ENCODE measurements around the gene ANKRD29. TPM values are rescaled to one million over a fixed set of nuclear protein-coding genes. Genes with fewer than 3 reads are reported as not detected.

Gene ANKRD29
- total and polyA plus RNA-seq, 9 of the 15 experiments (the other 6 are each of a cell fraction or from before 2014, with no cell fraction given): 0.36 TPM; not detected in 8

- H3K4me2 ChIP-seq (ENCODE audit: insufficient read depth, low read length): no peak overlapping the region
Observed at GRCh38 chr18:23573626-23574431, 88.9 kb downstream of the ANKRD29 start.

More at GRCh38 chr18:23573626-23574431, 88.9 kb downstream of the ANKRD29 start:
- Histone ChIP-seq H2AFZ (ENCODE audit: low read depth, low read length) (no peak overlapping the region), H3K36me3 (ENCODE audit: control insufficient read depth, insufficient read depth, low read length) (peaks cover 62% of the 10 kb centered on the region), H3K79me2 (ENCODE audit: control insufficient read depth, insufficient read depth, low read length) (no peaks in the 10 kb centered on the region; the same call in 2 of the 3 replicates), H3K27ac (ENCODE audit: extremely low read depth, low read depth, low read length) (no peak overlapping the region), H3K9ac (ENCODE audit: insufficient read depth in 1 of 2, low read depth in 2 of 2, low read length in 2 of 2) (no peak overlapping the region), H3K4me3 (no peak overlapping the region), H3K27me3 (ENCODE audit: control insufficient read depth in 2 of 2, insufficient read depth in 2 of 2, low read length in 2 of 2) (no peaks in the 10 kb centered on the region), H4K20me1 (replicated peaks; ENCODE audit: control insufficient read depth, insufficient read depth, low read length) (no peaks in the 10 kb centered on the region; the same call in 1 of the 2 replicates), H3K9me1 (ENCODE audit: control insufficient read depth, insufficient read depth, low read length) (no peaks in the 10 kb centered on the region), H3K4me1 (replicated peaks in 1 of 2; ENCODE audit: control insufficient read depth in 2 of 2, insufficient read depth in 2 of 2, low read length in 2 of 2) (peaks cover 0 to 9% of the 10 kb centered on the region in 2 experiments; a peak in 3 of 5 replicates), H3K9me3 (replicated peaks; ENCODE audit: control insufficient read depth, insufficient read depth, low read depth, low read length) (no peaks in the 10 kb centered on the region)
- POLR2A ChIA-PET: interaction anchor here (1.2 to 2.1 kb wide), 2 partner anchors 8 to 9 kb away, joined by 3 to 8 read pairs; no protein-coding TSS in a partner anchor
- peak; percentile 69 for ATAC-seq
- intact Hi-C loops (cut with micrococcal nuclease) (no loop called here), in situ Hi-C loops (cut with MboI) (no loop called here)
- CTCF ChIA-PET (ENCODE audit: low intra/inter-chr PET ratio): no interaction called here
- BruUV-seq (replicated peaks): no TSS peak
- DNase-seq (ENCODE audit: extremely low read depth in 1 of 4, low spot score in 3 of 4): peak in 2 of 4 experiments; percentile 23 to 32
- TF ChIP-seq JUND (IDR thresholded peaks at IDR 0.05; ENCODE audit: borderline replicate concordance, low read depth, low read length) (peak; percentile 22; the same call in 1 of the 2 replicates), JUND (tag; IDR thresholded peaks at IDR 0.05; ENCODE audit: borderline replicate concordance, low read depth, low read length) (no peak), FOSL1 (tag; conservative IDR thresholded peaks at IDR 0.05) (peak; percentile 84), KLF16 (IDR thresholded peaks at IDR 0.05) (no peak)
- TF ChIP-seq, protein P1, sequence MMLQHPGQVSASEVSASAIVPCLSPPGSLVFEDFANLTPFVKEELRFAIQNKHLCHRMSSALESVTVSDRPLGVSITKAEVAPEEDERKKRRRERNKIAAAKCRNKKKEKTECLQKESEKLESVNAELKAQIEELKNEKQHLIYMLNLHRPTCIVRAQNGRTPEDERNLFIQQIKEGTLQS (IDR thresholded peaks at IDR 0.05): peak; percentile 29; the same call in 1 of the 2 replicates
- TF ChIP-seq, protein P1 (CRISPR knock-in tag; conservative IDR thresholded peaks at IDR 0.05): no peak
- WGBS (ENCODE audit: insufficient coverage, low coverage, missing lambda C conversion rate): 32% methylated on average over 6 of the region's 6 CpGs
- FAIRE-seq: peak; percentile 42
